WERI-Rb-1 (cell line): ENCODE results near the gene KCNE4.

ENCODE experiments used
- DNase-seq: peaks from one replicate; pipeline ENCODE4 v3.0.0-alpha.2; 2020
- H3K27ac ChIP-seq: fragments of 250-450 bp; sonication (Bioruptor Pico); 2 replicates; pipeline ENCODE4 v1.5.1; 2020; ENCODE audit warnings: mild to moderate bottlenecking, moderate library complexity
- H3K27me3 ChIP-seq: fragments of 250-450 bp; sonication (Bioruptor Pico); 2 replicates; pipeline ENCODE4 v1.5.1; 2021; ENCODE audit warnings: mild to moderate bottlenecking, low read depth, moderate library complexity; ENCODE audit not compliant: insufficient read depth, severe bottlenecking
- H3K36me3 ChIP-seq: fragments of 250-450 bp; sonication (Bioruptor Pico); 2 replicates; pipeline ENCODE4 v1.5.1; 2020; ENCODE audit warnings: mild to moderate bottlenecking, moderate library complexity
- H3K4me3 ChIP-seq: 2 replicates; pipeline ENCODE4 v1.5.1; 2011; ENCODE audit warnings: low read depth, mild to moderate bottlenecking, control low read depth, low read length
- H3K9me3 ChIP-seq: fragments of 250-450 bp; sonication (Bioruptor Pico); 2 replicates; pipeline ENCODE4 v1.5.1; 2021; ENCODE audit warnings: mild to moderate bottlenecking, moderate library complexity; ENCODE audit not compliant: severe bottlenecking
- TF ChIP-seq, protein P1 (sequence below): IDR thresholded peaks from 2 replicates; pipeline ENCODE4 v1.5.1; 2011; ENCODE audit warnings: low read depth, mild to moderate bottlenecking, control low read depth, inconsistent platforms, low read length

Gene KCNE4

DNA sequence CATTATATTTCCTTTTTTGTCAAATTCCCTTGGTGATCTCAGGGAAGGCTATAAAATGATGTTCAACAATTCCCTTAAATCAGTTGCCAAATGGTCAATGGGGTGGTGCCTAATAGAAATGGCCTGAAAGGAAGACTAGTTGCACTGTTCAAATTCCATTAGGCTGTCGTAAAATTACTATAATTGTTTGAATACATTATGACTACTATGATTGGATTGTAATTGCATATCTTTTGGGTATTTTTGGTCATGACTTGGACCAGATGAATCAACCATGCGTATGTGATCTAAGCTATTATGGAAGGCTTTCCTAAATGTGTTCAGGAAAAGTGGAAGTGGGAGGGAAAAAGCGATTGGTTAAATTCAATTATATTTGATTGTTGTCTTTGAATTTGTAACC lies 41.3 kb upstream of the KCNE4 start:
- TF ChIP-seq, protein P1, sequence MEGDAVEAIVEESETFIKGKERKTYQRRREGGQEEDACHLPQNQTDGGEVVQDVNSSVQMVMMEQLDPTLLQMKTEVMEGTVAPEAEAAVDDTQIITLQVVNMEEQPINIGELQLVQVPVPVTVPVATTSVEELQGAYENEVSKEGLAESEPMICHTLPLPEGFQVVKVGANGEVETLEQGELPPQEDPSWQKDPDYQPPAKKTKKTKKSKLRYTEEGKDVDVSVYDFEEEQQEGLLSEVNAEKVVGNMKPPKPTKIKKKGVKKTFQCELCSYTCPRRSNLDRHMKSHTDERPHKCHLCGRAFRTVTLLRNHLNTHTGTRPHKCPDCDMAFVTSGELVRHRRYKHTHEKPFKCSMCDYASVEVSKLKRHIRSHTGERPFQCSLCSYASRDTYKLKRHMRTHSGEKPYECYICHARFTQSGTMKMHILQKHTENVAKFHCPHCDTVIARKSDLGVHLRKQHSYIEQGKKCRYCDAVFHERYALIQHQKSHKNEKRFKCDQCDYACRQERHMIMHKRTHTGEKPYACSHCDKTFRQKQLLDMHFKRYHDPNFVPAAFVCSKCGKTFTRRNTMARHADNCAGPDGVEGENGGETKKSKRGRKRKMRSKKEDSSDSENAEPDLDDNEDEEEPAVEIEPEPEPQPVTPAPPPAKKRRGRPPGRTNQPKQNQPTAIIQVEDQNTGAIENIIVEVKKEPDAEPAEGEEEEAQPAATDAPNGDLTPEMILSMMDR = no peak
- Histone ChIP-seq H3K9me3 (no peaks in the 10 kb centered on the region), H3K27ac (no peak overlapping the region), H3K4me3 (no peak overlapping the region), H3K27me3 (no peaks in the 10 kb centered on the region), H3K36me3 (no peaks in the 10 kb centered on the region)
- no peak for DNase-seq

DNA sequence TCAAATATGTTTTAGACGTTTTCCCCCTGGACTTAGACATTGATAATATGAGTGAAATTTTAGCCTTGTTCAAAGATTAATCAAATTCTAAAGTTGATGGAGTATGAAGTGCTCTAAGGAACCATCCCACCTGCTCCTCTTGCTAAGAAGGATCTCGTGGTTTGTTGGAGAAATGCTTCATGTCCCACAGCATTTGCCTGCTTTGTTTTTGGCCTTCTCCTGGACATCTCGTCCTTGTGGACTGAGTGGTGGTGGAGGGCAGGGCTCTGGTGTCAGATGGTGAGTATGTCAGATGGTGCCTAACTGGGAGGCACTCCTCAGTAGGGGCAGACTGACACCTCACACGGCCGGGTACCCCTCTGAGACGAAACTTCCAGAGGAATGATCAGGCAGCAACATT lies 39.7 kb upstream of the KCNE4 start:
- H3K27me3 ChIP-seq = no peaks in the 10 kb centered on the region
- H3K4me3 ChIP-seq = no peak overlapping the region
- peaks cover 3% of the 10 kb centered on the region for H3K9me3 ChIP-seq
- TF ChIP-seq, protein P1 = no peak
- no peaks in the 10 kb centered on the region for H3K36me3 ChIP-seq
- H3K27ac ChIP-seq = no peak overlapping the region
- DNase-seq = no peak

DNA sequence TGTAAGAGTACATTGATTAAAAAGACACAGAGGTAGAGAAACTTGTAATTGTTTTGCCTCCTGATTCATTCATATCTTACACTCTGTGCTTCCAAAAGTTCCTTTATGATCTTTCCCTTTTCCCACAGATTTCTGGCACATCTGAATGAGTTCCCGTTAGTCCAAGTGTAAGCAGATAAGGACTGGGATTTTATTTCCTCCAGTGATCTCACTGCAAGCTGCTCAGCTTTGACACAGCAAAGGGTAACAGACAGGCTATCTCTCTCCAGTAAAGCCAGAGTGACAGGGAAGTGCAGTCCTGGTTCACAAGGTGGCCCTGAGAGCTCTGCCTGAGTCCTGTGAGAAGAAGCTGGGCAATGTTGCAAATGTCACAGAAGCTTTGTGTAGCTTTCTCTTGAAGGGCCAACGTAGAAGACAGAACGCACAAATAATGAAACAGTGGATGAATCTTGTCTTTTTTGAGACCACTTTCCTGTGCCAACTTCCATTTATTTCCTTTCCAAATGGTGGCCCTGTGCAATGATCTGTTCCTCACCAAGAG lies 32.5 kb upstream of the KCNE4 start:
- Histone ChIP-seq H3K27ac (0 out of 2 replicates have a peak overlapping the region, but pooled peaks have one; percentile 6), H3K27me3 (no peaks in the 10 kb centered on the region), H3K4me3 (no peak overlapping the region), H3K36me3 (no peaks in the 10 kb centered on the region), H3K9me3 (peaks cover 7% of the 10 kb centered on the region)
- peak; percentile 45 for DNase-seq
- TF ChIP-seq, protein P1 = no peak

DNA sequence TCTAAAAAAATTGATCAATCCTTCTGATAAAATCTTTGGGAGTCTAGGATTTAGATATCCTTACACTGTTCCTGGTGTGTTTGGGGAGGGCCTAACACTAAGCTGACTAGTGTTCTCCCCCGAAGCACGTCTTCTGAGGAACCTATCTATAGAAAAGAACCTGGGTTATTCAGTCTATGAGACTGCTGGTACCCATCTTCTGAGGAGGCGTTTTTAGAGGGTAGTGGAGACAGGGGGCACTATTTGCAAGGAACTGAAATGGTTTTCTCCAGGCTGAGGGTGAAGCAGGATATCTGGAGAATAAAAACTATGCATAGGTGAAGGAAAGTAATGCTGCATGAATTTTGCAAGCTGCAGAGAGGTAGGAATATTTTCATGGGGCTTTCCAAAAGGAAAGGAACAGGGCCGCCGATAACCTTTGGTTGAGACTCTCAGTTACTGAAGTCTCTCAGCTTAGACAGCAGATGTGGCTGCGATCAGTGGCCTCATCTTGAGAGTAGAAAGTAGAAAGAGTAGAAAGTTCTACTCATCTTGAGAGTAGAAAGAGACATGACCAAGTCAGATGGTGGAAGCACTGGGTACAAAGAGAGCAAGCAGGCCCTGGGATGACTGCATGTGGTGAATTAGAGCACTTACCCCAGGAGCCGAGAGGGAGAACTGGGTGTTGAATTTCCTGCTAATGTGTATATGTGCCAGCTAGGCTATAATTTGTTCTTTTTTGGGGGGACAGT lies 31.8 kb upstream of the KCNE4 start:
- Histone ChIP-seq H3K36me3 (no peaks in the 10 kb centered on the region), H3K27me3 (no peaks in the 10 kb centered on the region), H3K9me3 (peaks cover 7% of the 10 kb centered on the region), H3K4me3 (no peak overlapping the region), H3K27ac (no peak overlapping the region)
- no peak for DNase-seq
- TF ChIP-seq, protein P1 = 0 out of 2 replicates have a peak, but pooled peaks have one; percentile 23

DNA sequence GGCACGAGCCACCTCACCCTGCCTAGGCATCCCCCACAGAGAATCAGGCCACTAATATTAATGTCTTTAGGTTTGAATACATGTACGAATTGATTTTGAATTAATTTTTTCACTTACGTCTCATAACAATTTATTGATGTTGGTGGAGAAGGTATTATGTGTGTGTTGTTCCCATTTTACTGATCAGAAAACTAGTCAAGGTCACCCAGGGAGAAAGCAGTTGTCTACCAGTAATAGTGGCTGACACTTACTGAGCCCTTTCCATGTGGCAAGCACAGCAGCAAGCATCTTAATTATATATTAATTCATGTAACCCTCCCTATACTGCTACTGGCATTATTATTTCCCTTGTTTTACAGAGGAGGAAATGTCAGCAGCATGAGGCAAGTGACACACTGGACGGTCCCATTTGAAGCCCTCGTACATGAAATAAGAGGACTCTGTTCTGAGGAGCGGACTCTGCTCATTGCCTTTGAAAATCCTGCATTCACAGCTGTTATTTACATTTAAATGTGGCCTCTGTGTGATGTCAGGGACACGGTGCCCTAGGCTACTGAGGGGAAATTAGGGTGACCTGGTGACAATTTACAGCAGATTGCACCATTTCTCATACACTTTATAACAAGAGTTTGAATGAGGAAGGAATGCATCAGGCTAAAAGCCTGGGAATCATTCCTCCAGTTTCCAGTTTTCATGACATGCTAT lies 30.9 kb upstream of the KCNE4 start:
- peaks cover 7% of the 10 kb centered on the region for H3K9me3 ChIP-seq
- TF ChIP-seq, protein P1 = no peak
- H3K4me3 ChIP-seq = no peak overlapping the region
- no peaks in the 10 kb centered on the region for H3K27me3 ChIP-seq
- H3K36me3 ChIP-seq = no peaks in the 10 kb centered on the region
- DNase-seq = no peak
- H3K27ac ChIP-seq = no peak overlapping the region
